Activated T-helper 9 cell treated with anti-CD3 and anti-CD28 coated beads, Interleukin-2, amount 50 U/mL, for 16 hours (primary cell): ENCODE measurements around the gene LIPE.

Experiments
- DNase-seq: peaks from one replicate; pipeline ENCODE4 v3.0.0-alpha.2; 2020; ENCODE audit warnings: low read depth

The LIPE gene

DNA sequence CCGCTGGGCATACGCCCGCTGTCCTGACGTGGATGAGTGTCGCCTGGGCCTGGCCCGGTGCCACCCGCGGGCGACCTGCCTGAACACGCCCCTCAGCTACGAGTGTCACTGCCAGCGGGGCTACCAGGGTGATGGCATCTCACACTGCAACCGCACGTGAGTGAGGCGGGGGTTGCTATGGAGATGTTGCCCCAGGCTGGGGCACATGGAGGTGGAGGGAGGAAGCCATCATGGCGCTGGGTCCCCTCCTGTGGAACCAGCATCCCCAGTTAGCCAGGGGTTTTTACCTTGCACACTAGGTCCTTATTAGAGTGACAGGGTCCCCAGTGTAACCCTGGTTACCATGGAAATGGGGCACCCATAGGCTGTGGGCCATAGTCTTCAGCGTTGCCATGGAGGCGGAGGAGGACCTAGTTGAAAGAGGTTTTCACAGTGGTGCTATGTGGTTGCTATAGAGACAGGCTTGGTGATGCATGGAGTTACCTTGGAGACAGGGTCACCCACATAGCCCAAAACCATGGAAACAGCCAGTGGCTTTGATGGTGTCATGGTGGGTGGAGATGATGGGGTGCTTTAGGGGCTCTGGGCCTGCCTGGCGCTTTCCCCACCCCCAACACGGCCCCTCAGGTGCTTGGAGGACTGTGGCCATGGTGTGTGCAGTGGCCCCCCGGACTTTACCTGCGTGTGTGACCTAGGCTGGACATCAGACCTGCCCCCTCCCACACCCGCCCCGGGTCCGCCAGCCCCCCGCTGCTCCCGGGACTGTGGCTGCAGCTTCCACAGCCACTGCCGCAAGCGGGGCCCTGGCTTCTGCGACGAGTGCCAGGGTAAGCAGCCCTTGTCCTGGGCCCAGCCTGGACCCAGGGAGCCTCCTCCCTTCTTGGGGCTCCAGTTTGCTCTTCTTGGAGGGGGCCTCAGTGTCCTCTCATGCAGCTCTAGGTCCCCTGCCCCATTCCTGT, 74.6 kb downstream of the LIPE start:
- DNase-seq, result no peak
